Measurements from ENCODE around the gene MZT2A.
"Not testable (repeated sequence)": the region's sequence is repeated elsewhere in the genome, so short reads cannot be mapped to it uniquely, and the experiment has no call there.

Gene MZT2A

GRCh38 chr2:131492015-131492417 lies at the start of gene MZT2A:
TSS of gene MZT2A (minus strand) at chr2:131492397. CDS start at chr2:131492376, 21 bp downstream.
- DNase-seq, result not testable (repeated sequence)

- not testable (repeated sequence) for DNase-seq
Measured at GRCh38 chr2:131538856-131539255, 46.7 kb upstream of the MZT2A start.

- DNase-seq, result not testable (repeated sequence)
Measured at GRCh38 chr2:131536841-131537240, 44.6 kb upstream of the MZT2A start.

- DNase-seq, result not testable (repeated sequence)
Measured at GRCh38 chr2:131535951-131536826, 44.0 kb upstream of the MZT2A start.

- no peak for DNase-seq
Measured at GRCh38 chr2:131535526-131535925, 43.3 kb upstream of the MZT2A start.

GRCh38 chr2:131534965-131535364 lies 42.8 kb upstream of the MZT2A start:
- DNase-seq, result not testable (repeated sequence)

- DNase-seq, result not testable (repeated sequence)
Measured at GRCh38 chr2:131534317-131534672, 42.1 kb upstream of the MZT2A start.

- DNase-seq, result not testable (repeated sequence)
Measured at GRCh38 chr2:131533609-131534316, 41.6 kb upstream of the MZT2A start.

GRCh38 chr2:131532723-131533608 lies 40.8 kb upstream of the MZT2A start:
- not testable (repeated sequence) for DNase-seq

- not testable (repeated sequence) for DNase-seq
Measured at GRCh38 chr2:131531547-131532185, 39.5 kb upstream of the MZT2A start.

- not testable (repeated sequence) for DNase-seq
Measured at GRCh38 chr2:131530626-131531344, 38.6 kb upstream of the MZT2A start.

- DNase-seq, result not testable (repeated sequence)
Measured at GRCh38 chr2:131529864-131530445, 37.8 kb upstream of the MZT2A start.

- peak; percentile 62 for DNase-seq
Measured at GRCh38 chr2:131528981-131529863, 37.0 kb upstream of the MZT2A start.

- peak; percentile 73 for DNase-seq
Measured at GRCh38 chr2:131527131-131528001, 35.2 kb upstream of the MZT2A start, which contains the start of gene CCDC74A. TSS of gene CCDC74A (plus strand) at chr2:131527888. CDS start at chr2:131527971, 83 bp downstream.

- not testable (repeated sequence) for DNase-seq
Measured at GRCh38 chr2:131525256-131525655, 33.1 kb upstream of the MZT2A start.

- DNase-seq, result no peak
Measured at GRCh38 chr2:131521961-131522781, 30.0 kb upstream of the MZT2A start.

- DNase-seq, result not testable (repeated sequence)
Measured at GRCh38 chr2:131521524-131521923, 29.3 kb upstream of the MZT2A start.

GRCh38 chr2:131520526-131520925 lies 28.3 kb upstream of the MZT2A start:
- DNase-seq, result no peak
